ENCODE data around the gene GNG5.

Gene GNG5
- long read RNA-seq, transcript GNG5-201 (3 exons, 920 nt), result major isoform, 28 of 36 reads
- long read RNA-seq, partial matches to known transcripts, result 4 of 36 reads
- long read RNA-seq, other reads (novel, unspliced or antisense), result 2 of 36 reads

DNA sequence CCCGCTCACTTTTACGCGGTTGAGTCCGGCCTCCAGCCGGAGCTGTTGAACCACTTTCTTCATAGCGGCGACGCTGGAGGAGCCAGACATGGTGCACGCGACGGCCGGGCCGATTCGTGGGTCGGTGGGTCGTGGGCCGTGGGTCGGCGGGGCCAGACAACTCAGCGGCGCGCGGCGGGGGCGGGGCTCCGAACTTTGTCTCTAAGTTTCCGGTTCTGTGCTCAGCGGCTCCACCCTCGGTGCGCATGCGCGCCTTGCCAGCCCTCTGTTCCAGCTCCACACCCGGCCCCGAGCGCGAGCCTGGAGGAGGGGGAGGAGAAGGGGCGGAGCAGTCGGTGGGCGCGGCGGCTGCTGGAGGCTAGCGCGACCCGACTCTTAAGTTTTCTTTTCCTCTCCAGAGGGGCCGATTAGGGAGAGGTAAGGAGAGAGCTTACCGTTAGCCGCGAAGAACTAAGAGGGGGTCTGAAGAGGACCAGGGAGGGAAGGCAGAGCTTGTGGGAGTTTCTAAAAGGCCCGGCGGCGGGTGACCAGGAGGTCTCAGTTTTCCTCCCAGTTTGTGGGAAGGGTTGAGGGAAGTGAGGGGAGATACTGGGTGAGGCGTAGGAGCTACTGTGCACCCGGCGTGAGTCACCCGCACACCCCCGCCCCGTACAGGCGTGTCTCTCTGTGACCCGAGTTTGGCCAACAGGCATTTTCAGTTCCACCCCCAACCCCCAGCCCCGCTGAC, at the start of gene GNG5, which contains the start of gene SPATA1:
Gene GNG5 (minus strand): TSS at position 580 of the 727 bp plus-strand sequence. CDS start 490 bp downstream, at position 90.
Gene SPATA1 (plus strand): TSS at position 385 of the 727 bp plus-strand sequence. CDS start 9,974 bp downstream, outside the sequence.
- H3K4me3 ChIP-seq (replicated peaks; ENCODE audit: insufficient read depth, low read length), result peak within 1 kb of the TSS; percentile 83
- H3K27me3 ChIP-seq (ENCODE audit: insufficient read depth, poor library complexity, severe bottlenecking), result no peaks in the 10 kb centered on the region
- peak within 1 kb of the TSS; percentile 88 for H3K27ac ChIP-seq (replicated peaks)
- TF ChIP-seq POLR2AphosphoS5 (IDR thresholded peaks at IDR 0.05; ENCODE audit: low read depth), result peak; percentile 51
- no peak for TF ChIP-seq SPI1 (IDR thresholded peaks at IDR 0.05; ENCODE audit: borderline replicate concordance, low read depth)
- TF ChIP-seq, protein P1, sequence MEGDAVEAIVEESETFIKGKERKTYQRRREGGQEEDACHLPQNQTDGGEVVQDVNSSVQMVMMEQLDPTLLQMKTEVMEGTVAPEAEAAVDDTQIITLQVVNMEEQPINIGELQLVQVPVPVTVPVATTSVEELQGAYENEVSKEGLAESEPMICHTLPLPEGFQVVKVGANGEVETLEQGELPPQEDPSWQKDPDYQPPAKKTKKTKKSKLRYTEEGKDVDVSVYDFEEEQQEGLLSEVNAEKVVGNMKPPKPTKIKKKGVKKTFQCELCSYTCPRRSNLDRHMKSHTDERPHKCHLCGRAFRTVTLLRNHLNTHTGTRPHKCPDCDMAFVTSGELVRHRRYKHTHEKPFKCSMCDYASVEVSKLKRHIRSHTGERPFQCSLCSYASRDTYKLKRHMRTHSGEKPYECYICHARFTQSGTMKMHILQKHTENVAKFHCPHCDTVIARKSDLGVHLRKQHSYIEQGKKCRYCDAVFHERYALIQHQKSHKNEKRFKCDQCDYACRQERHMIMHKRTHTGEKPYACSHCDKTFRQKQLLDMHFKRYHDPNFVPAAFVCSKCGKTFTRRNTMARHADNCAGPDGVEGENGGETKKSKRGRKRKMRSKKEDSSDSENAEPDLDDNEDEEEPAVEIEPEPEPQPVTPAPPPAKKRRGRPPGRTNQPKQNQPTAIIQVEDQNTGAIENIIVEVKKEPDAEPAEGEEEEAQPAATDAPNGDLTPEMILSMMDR (IDR thresholded peaks at IDR 0.05; ENCODE audit: insufficient read depth, low read length), result no peak
- TF ChIP-seq, protein P2, sequence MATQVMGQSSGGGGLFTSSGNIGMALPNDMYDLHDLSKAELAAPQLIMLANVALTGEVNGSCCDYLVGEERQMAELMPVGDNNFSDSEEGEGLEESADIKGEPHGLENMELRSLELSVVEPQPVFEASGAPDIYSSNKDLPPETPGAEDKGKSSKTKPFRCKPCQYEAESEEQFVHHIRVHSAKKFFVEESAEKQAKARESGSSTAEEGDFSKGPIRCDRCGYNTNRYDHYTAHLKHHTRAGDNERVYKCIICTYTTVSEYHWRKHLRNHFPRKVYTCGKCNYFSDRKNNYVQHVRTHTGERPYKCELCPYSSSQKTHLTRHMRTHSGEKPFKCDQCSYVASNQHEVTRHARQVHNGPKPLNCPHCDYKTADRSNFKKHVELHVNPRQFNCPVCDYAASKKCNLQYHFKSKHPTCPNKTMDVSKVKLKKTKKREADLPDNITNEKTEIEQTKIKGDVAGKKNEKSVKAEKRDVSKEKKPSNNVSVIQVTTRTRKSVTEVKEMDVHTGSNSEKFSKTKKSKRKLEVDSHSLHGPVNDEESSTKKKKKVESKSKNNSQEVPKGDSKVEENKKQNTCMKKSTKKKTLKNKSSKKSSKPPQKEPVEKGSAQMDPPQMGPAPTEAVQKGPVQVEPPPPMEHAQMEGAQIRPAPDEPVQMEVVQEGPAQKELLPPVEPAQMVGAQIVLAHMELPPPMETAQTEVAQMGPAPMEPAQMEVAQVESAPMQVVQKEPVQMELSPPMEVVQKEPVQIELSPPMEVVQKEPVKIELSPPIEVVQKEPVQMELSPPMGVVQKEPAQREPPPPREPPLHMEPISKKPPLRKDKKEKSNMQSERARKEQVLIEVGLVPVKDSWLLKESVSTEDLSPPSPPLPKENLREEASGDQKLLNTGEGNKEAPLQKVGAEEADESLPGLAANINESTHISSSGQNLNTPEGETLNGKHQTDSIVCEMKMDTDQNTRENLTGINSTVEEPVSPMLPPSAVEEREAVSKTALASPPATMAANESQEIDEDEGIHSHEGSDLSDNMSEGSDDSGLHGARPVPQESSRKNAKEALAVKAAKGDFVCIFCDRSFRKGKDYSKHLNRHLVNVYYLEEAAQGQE (IDR thresholded peaks at IDR 0.05; ENCODE audit: insufficient replicate concordance, low read depth), result peak; percentile 53
- 0 out of 2 replicates have a peak, but pooled peaks have one; percentile 6 for TF ChIP-seq GABPA (IDR thresholded peaks at IDR 0.05; ENCODE audit: low read depth)
- peak; percentile 83 to 97 for DNase-seq (ENCODE audit: low read depth in 1 of 2, low spot score in 1 of 2)

DNA sequence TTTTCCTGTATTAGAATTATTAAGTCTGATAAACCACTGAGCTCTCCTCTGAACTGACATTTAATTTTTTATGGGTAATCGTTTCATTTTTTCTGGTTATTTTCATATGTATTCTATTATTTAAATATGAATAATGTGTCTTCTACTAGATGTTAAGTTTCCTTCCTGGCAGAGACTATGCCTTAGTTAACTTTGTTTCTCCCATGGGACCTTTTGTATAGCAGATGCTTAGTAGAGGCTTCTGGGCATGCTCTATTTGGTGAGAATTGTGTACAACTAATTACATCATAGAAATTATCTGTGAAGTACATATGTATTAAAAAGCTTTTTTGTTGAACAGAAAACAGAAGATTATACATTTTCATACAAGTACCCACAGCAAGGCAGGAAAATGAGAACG, 44.4 kb upstream of the GNG5 start:
- no peak overlapping the region for H3K27ac ChIP-seq (replicated peaks)
- no peak for DNase-seq (ENCODE audit: low read depth in 1 of 2, low spot score in 1 of 2)
- TF ChIP-seq POLR2AphosphoS5 (IDR thresholded peaks at IDR 0.05; ENCODE audit: low read depth) (no peak), GABPA (IDR thresholded peaks at IDR 0.05; ENCODE audit: low read depth) (no peak), SPI1 (IDR thresholded peaks at IDR 0.05; ENCODE audit: borderline replicate concordance, low read depth) (no peak)
- TF ChIP-seq, protein P1 (IDR thresholded peaks at IDR 0.05; ENCODE audit: insufficient read depth, low read length), result no peak
- TF ChIP-seq, protein P2 (IDR thresholded peaks at IDR 0.05; ENCODE audit: insufficient replicate concordance, low read depth), result no peak
- H3K27me3 ChIP-seq (ENCODE audit: insufficient read depth, poor library complexity, severe bottlenecking), result no peaks in the 10 kb centered on the region
- no peak overlapping the region for H3K4me3 ChIP-seq (replicated peaks; ENCODE audit: insufficient read depth, low read length)

DNA sequence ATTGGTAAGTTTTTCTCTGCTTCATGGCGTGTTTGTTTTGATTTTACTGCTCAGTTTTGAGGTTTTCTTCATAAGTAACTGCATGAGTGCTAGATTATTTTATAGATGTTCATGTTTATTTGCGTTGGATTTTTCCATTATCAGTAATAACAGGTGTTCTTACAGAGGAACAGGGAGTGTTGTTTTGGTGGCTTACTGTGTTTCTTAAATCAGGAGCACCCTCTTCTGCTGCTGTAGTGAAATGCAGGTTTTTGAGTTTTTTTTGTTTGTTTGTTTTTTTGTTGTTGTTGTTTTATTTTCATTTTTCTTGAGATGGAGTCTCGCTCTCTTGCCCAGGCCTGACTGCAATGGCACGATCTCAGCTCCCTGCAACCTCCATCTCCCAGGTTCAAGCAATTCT, 35.3 kb upstream of the GNG5 start:
- TF ChIP-seq SPI1 (IDR thresholded peaks at IDR 0.05; ENCODE audit: borderline replicate concordance, low read depth), result no peak
- TF ChIP-seq GABPA (IDR thresholded peaks at IDR 0.05; ENCODE audit: low read depth), result no peak
- no peak for TF ChIP-seq POLR2AphosphoS5 (IDR thresholded peaks at IDR 0.05; ENCODE audit: low read depth)
- TF ChIP-seq, protein P2 (IDR thresholded peaks at IDR 0.05; ENCODE audit: insufficient replicate concordance, low read depth), result no peak
- TF ChIP-seq, protein P1 (IDR thresholded peaks at IDR 0.05; ENCODE audit: insufficient read depth, low read length), result no peak
- H3K27ac ChIP-seq (replicated peaks), result no peak overlapping the region
- no peak for DNase-seq (ENCODE audit: low read depth in 1 of 2, low spot score in 1 of 2)
- H3K4me3 ChIP-seq (replicated peaks; ENCODE audit: insufficient read depth, low read length), result no peak overlapping the region
- H3K27me3 ChIP-seq (ENCODE audit: insufficient read depth, poor library complexity, severe bottlenecking), result no peaks in the 10 kb centered on the region

Data from HL-60 (cell line).